ENCODE data around the gene JMY. TPM values are rescaled to one million over a fixed set of nuclear protein-coding genes. Genes with fewer than 3 reads are reported as not detected.

The JMY gene
- total RNA-seq, 1 donor from 2014 or later, result 13.0 TPM

GRCh38 chr5:79256563-79256962, 20.6 kb downstream of the JMY start:
- no peak for DNase-seq (ENCODE audit: low read depth)
- TF ChIP-seq, protein P1, sequence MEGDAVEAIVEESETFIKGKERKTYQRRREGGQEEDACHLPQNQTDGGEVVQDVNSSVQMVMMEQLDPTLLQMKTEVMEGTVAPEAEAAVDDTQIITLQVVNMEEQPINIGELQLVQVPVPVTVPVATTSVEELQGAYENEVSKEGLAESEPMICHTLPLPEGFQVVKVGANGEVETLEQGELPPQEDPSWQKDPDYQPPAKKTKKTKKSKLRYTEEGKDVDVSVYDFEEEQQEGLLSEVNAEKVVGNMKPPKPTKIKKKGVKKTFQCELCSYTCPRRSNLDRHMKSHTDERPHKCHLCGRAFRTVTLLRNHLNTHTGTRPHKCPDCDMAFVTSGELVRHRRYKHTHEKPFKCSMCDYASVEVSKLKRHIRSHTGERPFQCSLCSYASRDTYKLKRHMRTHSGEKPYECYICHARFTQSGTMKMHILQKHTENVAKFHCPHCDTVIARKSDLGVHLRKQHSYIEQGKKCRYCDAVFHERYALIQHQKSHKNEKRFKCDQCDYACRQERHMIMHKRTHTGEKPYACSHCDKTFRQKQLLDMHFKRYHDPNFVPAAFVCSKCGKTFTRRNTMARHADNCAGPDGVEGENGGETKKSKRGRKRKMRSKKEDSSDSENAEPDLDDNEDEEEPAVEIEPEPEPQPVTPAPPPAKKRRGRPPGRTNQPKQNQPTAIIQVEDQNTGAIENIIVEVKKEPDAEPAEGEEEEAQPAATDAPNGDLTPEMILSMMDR (IDR thresholded peaks at IDR 0.05; ENCODE audit: insufficient read depth, low read length, poor library complexity, severe bottlenecking), result no peak
- H3K36me3 ChIP-seq (ENCODE audit: control insufficient read depth, insufficient read depth, low read length), result no peaks in the 10 kb centered on the region

GRCh38 chr5:79257314-79257713, 21.4 kb downstream of the JMY start:
- H3K27me3 ChIP-seq (ENCODE audit: control insufficient read depth, insufficient read depth, low read length), result no peaks in the 10 kb centered on the region
- no peaks in the 10 kb centered on the region for H3K36me3 ChIP-seq (ENCODE audit: control insufficient read depth, insufficient read depth, low read length)
- no peak overlapping the region for H3K4me3 ChIP-seq (ENCODE audit: low read depth, low read length)
- DNase-seq (ENCODE audit: low read depth), result no peak
- TF ChIP-seq, protein P1 (IDR thresholded peaks at IDR 0.05; ENCODE audit: insufficient read depth, low read length, poor library complexity, severe bottlenecking), result no peak

More at GRCh38 chr5:79256563-79256962, 20.6 kb downstream of the JMY start:
- H3K27me3 ChIP-seq (ENCODE audit: control insufficient read depth, insufficient read depth, low read length), result no peaks in the 10 kb centered on the region
- no peak overlapping the region for H3K4me3 ChIP-seq (ENCODE audit: low read depth, low read length)

DNA sequence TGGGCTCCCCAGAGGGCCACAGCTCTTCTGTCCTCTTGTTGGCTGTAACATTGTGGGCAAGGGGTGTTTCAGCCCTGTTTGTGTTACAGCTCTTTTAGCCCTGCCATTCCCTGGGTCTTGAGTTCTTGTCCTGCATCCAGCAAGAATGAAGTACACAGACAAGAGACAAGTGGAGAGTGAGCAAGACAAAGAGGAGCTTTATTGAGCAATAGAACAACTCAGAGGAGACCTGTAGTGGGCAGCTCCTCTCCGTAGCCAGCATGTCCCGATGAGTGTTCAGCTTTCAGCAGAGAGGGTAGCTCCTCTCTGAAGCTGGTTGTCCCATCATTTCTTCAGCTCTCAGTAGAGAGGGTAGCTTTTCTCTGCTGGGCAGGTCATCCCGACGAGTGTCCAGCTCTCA, 22.9 kb downstream of the JMY start:
- no peak for DNase-seq (ENCODE audit: low read depth)
- no peaks in the 10 kb centered on the region for H3K27me3 ChIP-seq (ENCODE audit: control insufficient read depth, insufficient read depth, low read length)
- no peak overlapping the region for H3K4me3 ChIP-seq (ENCODE audit: low read depth, low read length)
- TF ChIP-seq, protein P1 (IDR thresholded peaks at IDR 0.05; ENCODE audit: insufficient read depth, low read length, poor library complexity, severe bottlenecking), result no peak
- H3K36me3 ChIP-seq (ENCODE audit: control insufficient read depth, insufficient read depth, low read length), result no peaks in the 10 kb centered on the region

- DNase-seq (ENCODE audit: low read depth), result no peak
- no peak overlapping the region for H3K4me3 ChIP-seq (ENCODE audit: low read depth, low read length)
- H3K27me3 ChIP-seq (ENCODE audit: control insufficient read depth, insufficient read depth, low read length), result no peaks in the 10 kb centered on the region
- TF ChIP-seq, protein P1 (IDR thresholded peaks at IDR 0.05; ENCODE audit: insufficient read depth, low read length, poor library complexity, severe bottlenecking), result no peak
- no peaks in the 10 kb centered on the region for H3K36me3 ChIP-seq (ENCODE audit: control insufficient read depth, insufficient read depth, low read length)
Observed at GRCh38 chr5:79259383-79259782, 23.5 kb downstream of the JMY start.

- DNase-seq (ENCODE audit: low read depth), result no peak
- no peaks in the 10 kb centered on the region for H3K27me3 ChIP-seq (ENCODE audit: control insufficient read depth, insufficient read depth, low read length)
- TF ChIP-seq, protein P1 (IDR thresholded peaks at IDR 0.05; ENCODE audit: insufficient read depth, low read length, poor library complexity, severe bottlenecking), result no peak
- no peaks in the 10 kb centered on the region for H3K36me3 ChIP-seq (ENCODE audit: control insufficient read depth, insufficient read depth, low read length)
- no peak overlapping the region for H3K4me3 ChIP-seq (ENCODE audit: low read depth, low read length)
Observed at GRCh38 chr5:79259810-79260209, 23.9 kb downstream of the JMY start.

DNA sequence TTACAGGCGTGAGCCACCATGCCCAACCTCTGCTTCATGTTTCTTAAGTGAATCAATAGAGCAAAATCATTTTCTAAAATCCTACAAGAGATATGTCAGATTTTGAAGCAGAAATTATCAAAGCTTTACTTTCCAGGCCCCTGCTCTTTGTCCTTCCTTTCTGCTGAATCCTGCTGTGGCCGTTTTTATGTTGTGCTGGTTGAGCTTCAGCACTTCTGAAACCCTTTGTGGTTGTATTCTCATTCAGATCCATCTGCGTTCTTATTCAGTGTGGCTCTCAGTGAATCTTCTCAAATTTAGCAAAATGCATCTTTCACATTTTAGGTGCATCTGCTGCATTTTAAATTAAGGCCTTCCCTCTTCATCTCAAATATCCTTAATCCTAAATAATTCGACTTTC, 26.0 kb downstream of the JMY start:
- Histone ChIP-seq H3K4me3 (ENCODE audit: low read depth, low read length) (no peak overlapping the region), H3K27me3 (ENCODE audit: control insufficient read depth, insufficient read depth, low read length) (no peaks in the 10 kb centered on the region), H3K36me3 (ENCODE audit: control insufficient read depth, insufficient read depth, low read length) (no peaks in the 10 kb centered on the region)
- TF ChIP-seq, protein P1 (IDR thresholded peaks at IDR 0.05; ENCODE audit: insufficient read depth, low read length, poor library complexity, severe bottlenecking), result no peak
- no peak for DNase-seq (ENCODE audit: low read depth)

Data from kidney epithelial cell (primary cell).